Neuronal stem cell (in vitro differentiated cells): Measurements from ENCODE around the gene FRMD5.

Source experiments
- DNase-seq: peaks from one replicate; pipeline ENCODE4 v3.0.0-alpha.2; 2013; ENCODE audit warnings: low spot score
- H2AFZ ChIP-seq: one replicate; pipeline ENCODE4 v1.6.1; 2013; ENCODE audit warnings: mild to moderate bottlenecking, low read length, inconsistent platforms
- H2AK5ac ChIP-seq: 2 replicates; pipeline ENCODE4 v1.6.1; 2013; ENCODE audit warnings: low read depth, mild to moderate bottlenecking, inconsistent platforms, low read length, moderate library complexity, mixed read lengths
- H2BK120ac ChIP-seq: 2 replicates; pipeline ENCODE4 v1.6.1; 2013; ENCODE audit warnings: low read depth, mild to moderate bottlenecking, inconsistent platforms, low read length, moderate library complexity, mixed read lengths
- H2BK12ac ChIP-seq: one replicate; pipeline ENCODE4 v1.6.1; 2013; ENCODE audit warnings: low read length, inconsistent platforms
- H2BK15ac ChIP-seq: 2 replicates; pipeline ENCODE4 v1.6.1; 2013; ENCODE audit warnings: mild to moderate bottlenecking, low read length, inconsistent platforms, mixed read lengths
- H2BK5ac ChIP-seq: one replicate; pipeline ENCODE4 v1.6.1; 2013; ENCODE audit warnings: inconsistent platforms, mild to moderate bottlenecking, low read length, moderate library complexity
- H3K14ac ChIP-seq: one replicate; pipeline ENCODE4 v1.6.1; 2013; ENCODE audit warnings: low read length, inconsistent platforms
- H3K18ac ChIP-seq: 2 replicates; pipeline ENCODE4 v1.6.1; 2013; ENCODE audit warnings: low read length, inconsistent platforms
- H3K23ac ChIP-seq: 2 replicates; pipeline ENCODE4 v1.6.1; 2013; ENCODE audit warnings: low read depth, mild to moderate bottlenecking, mixed read lengths, low read length, inconsistent platforms; ENCODE audit not compliant: poor library complexity
- H3K27ac ChIP-seq: replicated peaks from 3 replicates; pipeline ENCODE4 v1.5.1; 2013; ENCODE audit warnings: low read length, inconsistent platforms
- H3K27me3 ChIP-seq, 3 experiments: 2 replicates each; pipeline ENCODE4 v1.6.1; 2013; ENCODE audit warnings: low read length in 3 of 3, mild to moderate bottlenecking in 2 of 3, inconsistent platforms in 1 of 3, low read depth in 1 of 3, mixed read lengths in 1 of 3, moderate library complexity in 1 of 3; ENCODE audit not compliant: control insufficient read depth in 3 of 3, insufficient read depth in 3 of 3
- H3K36me3 ChIP-seq, 2 donors: replicated peaks in 1 of 2; 2 replicates each; pipeline ENCODE4 v1.6.1; 2013; ENCODE audit warnings: low read length in 2 of 2; ENCODE audit not compliant: control insufficient read depth in 2 of 2, insufficient read depth in 2 of 2
- H3K4ac ChIP-seq: 2 replicates; pipeline ENCODE4 v1.6.1; 2013; ENCODE audit warnings: inconsistent platforms, mild to moderate bottlenecking, low read length, moderate library complexity
- H3K4me1 ChIP-seq, 2 donors: 1 replicate in 1 of 2; 2 replicates in 1 of 2; pipeline ENCODE4 v1.6.1; 2013; ENCODE audit warnings: low read length in 2 of 2, low read depth in 1 of 2; ENCODE audit not compliant: control insufficient read depth in 2 of 2, insufficient read depth in 1 of 2
- H3K4me2 ChIP-seq: one replicate; pipeline ENCODE4 v1.6.1; 2013; ENCODE audit warnings: mild to moderate bottlenecking, low read length, inconsistent platforms; ENCODE audit not compliant: insufficient read depth, poor library complexity, severe bottlenecking
- H3K4me3 ChIP-seq, 2 donors: 2 replicates each; pipeline ENCODE4 v1.5.1; 2013; ENCODE audit warnings: low read length in 2 of 2, mild to moderate bottlenecking in 2 of 2, inconsistent platforms in 1 of 2, moderate library complexity in 1 of 2
- H3K79me1 ChIP-seq: one replicate; pipeline ENCODE4 v1.6.1; 2013; ENCODE audit warnings: low read depth, mild to moderate bottlenecking, inconsistent platforms, low read length, moderate library complexity
- H3K9ac ChIP-seq: one replicate; pipeline ENCODE4 v1.6.1; 2013; ENCODE audit warnings: mild to moderate bottlenecking, low read depth, low read length, inconsistent platforms; ENCODE audit not compliant: poor library complexity
- H3K9me3 ChIP-seq, 2 donors: replicated peaks in 1 of 2; 2 replicates each; pipeline versions ENCODE3 to v1.6.1; 2013; ENCODE audit warnings: low read length in 2 of 2, mild to moderate bottlenecking in 2 of 2, inconsistent platforms in 1 of 2, low read depth in 1 of 2, mixed read lengths in 1 of 2, moderate library complexity in 1 of 2; ENCODE audit not compliant: control insufficient read depth in 2 of 2, insufficient read depth in 1 of 2
- H4K8ac ChIP-seq: one replicate; pipeline ENCODE4 v1.6.1; 2013; ENCODE audit warnings: low read depth, mild to moderate bottlenecking, inconsistent platforms, low read length, moderate library complexity
- H4K91ac ChIP-seq: one replicate; pipeline ENCODE4 v1.6.1; 2013; ENCODE audit warnings: low read length, low read depth, mild to moderate bottlenecking, inconsistent platforms; ENCODE audit not compliant: poor library complexity
- WGBS, 2 donors: extraction: QIAGEN DNeasy Blood & Tissue Kit; methylation state at CpG; one replicate each; pipeline ENCODE4 v1.1.7; 2013; ENCODE audit warnings: missing lambda C conversion rate in 2 of 2, mixed read lengths in 1 of 2; ENCODE audit not compliant: insufficient read length in 2 of 2, insufficient replicate concordance in 1 of 2; ENCODE audit errors: extremely low coverage in 2 of 2; 5-methylcytosine and 5-hydroxymethylcytosine counted together

The FRMD5 gene

DNA sequence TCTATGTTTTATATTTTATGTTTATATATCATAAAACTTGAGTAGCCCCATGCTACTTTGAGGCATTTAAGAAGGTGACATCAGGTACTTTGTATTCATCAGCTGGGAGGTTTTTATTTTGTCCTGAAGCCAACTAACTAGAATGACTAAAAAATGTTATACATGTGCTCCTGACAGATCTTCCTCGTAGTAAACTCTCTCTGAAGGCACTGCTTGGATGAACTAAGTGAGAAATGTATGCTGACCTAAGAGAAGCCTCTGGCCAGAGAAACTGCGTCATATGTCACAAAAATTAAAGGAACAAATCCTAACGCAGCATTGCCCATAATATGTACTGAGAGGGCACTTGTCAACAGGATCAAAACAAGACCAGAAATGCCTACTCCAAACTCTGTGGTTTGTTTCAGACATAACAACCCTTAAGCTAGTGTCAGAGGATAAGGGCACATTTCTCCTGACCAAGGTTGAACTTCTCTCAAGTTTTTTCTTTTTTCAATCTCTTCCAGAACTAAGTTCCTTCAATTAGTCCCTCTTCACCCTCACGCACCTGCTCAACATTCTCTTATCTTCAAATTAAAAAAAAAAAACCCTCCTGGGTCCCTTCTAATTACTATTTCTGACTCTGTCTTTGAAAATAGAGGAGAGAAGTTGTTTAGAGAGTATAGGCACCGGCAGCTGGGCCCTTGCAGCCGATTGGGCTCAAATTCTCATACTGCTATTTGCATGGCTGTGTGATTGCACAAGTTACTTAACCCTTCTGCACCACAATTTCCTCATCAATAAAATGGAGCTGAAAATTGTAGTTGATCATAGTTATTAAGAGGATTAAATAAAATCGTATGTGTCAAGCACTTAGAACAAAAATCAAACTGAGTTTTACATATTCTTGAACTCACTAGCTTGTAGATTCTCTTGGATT lies 159.0 kb downstream of the FRMD5 start:
- H3K36me3 ChIP-seq = no peaks in the 10 kb centered on the region
- no peak overlapping the region for H3K4me3 ChIP-seq
- H3K23ac ChIP-seq = no peak overlapping the region
- 100% methylated on average over 1 of the region's 7 CpGs; no CpG with 5 or more reads in 1 of the 2 donors for WGBS, 2 donors
- H3K9me3 ChIP-seq = no peaks in the 10 kb centered on the region
- H3K18ac ChIP-seq = no peak overlapping the region
- H4K91ac ChIP-seq = no peak overlapping the region
- no peak overlapping the region for H4K8ac ChIP-seq
- no peak overlapping the region for H2BK120ac ChIP-seq
- H3K9ac ChIP-seq = no peak overlapping the region
- H2AFZ ChIP-seq = no peak overlapping the region
- H2BK5ac ChIP-seq = no peak overlapping the region
- H2BK12ac ChIP-seq = no peak overlapping the region
- peaks cover 6 to 7% of the 10 kb centered on the region in 2 donors for H3K4me1 ChIP-seq
- DNase-seq = no peak
- peaks cover 0 to 4% (median 0%) of the 10 kb centered on the region in 3 experiments for H3K27me3 ChIP-seq
- no peak overlapping the region for H3K27ac ChIP-seq
- H3K4me2 ChIP-seq = no peak overlapping the region
- no peak overlapping the region for H2BK15ac ChIP-seq
- H3K14ac ChIP-seq = no peak overlapping the region
- no peak overlapping the region for H2AK5ac ChIP-seq
- peaks cover 2% of the 10 kb centered on the region for H3K79me1 ChIP-seq
- H3K4ac ChIP-seq = no peak overlapping the region

DNA sequence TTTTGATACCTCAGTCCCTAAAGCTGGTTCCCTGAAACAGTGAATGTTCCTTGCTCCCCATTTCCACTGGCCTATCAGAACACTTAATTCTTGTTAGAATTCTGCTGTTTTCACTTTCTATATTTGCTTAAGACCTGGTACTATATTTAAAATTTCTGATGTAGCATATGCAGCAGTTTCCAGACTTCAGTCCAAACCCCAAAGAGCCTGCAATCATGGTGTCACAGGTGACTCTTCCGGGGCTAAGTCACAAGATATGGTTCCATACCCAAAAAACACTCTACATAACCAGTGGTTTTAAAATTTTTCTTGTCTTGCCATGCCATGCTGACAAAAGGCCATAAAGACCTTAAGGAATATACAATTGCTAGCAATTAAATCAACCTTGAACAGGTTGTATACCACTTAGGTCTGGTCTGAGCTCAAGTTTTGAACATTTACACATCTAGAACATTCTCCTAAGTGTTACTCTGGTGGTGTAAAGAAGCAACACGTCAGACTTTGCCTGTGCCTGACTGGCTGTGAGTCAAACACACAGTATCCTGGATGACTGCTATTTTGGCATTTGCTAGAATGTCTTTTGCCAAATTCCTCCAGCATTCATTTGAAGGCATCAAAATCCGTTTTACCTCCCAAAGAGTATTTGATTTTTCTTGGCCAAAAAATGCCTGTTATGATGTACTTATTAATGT lies 160.0 kb downstream of the FRMD5 start:
- no peak for DNase-seq
- no peak overlapping the region for H2AFZ ChIP-seq
- H2BK12ac ChIP-seq = no peak overlapping the region
- H3K27me3 ChIP-seq = peaks cover 0 to 4% (median 0%) of the 10 kb centered on the region in 3 experiments
- no peak overlapping the region for H3K27ac ChIP-seq
- peaks cover 6 to 7% of the 10 kb centered on the region in 2 donors for H3K4me1 ChIP-seq
- H3K14ac ChIP-seq = no peak overlapping the region
- no peak overlapping the region for H2BK5ac ChIP-seq
- H3K4ac ChIP-seq = no peak overlapping the region
- H4K8ac ChIP-seq = no peak overlapping the region
- H2AK5ac ChIP-seq = no peak overlapping the region
- no peak overlapping the region for H3K23ac ChIP-seq
- no CpG with 5 or more reads among the region's 3 CpGs for WGBS, 2 donors
- no peak overlapping the region for H3K18ac ChIP-seq
- no peak overlapping the region for H3K4me2 ChIP-seq
- no peak overlapping the region for H3K9ac ChIP-seq
- H3K79me1 ChIP-seq = peaks cover 2% of the 10 kb centered on the region
- H3K9me3 ChIP-seq = no peaks in the 10 kb centered on the region
- no peak overlapping the region for H3K4me3 ChIP-seq
- H3K36me3 ChIP-seq = no peaks in the 10 kb centered on the region
- H4K91ac ChIP-seq = no peak overlapping the region
- no peak overlapping the region for H2BK120ac ChIP-seq
- no peak overlapping the region for H2BK15ac ChIP-seq

GRCh38 chr15:44034334-44034733 lies 160.7 kb downstream of the FRMD5 start:
- Histone ChIP-seq H3K27me3 (peaks cover 0 to 4% (median 0%) of the 10 kb centered on the region in 3 experiments), H3K79me1 (peaks cover 2% of the 10 kb centered on the region), H2BK120ac (no peak overlapping the region), H2BK5ac (no peak overlapping the region), H3K36me3 (no peaks in the 10 kb centered on the region), H3K14ac (no peak overlapping the region), H3K23ac (no peak overlapping the region), H4K8ac (no peak overlapping the region), H2AFZ (no peak overlapping the region), H3K27ac (no peak overlapping the region), H3K4me1 (peaks cover 5 to 7% of the 10 kb centered on the region in 2 donors), H2AK5ac (no peak overlapping the region), H3K18ac (no peak overlapping the region), H2BK15ac (no peak overlapping the region), H4K91ac (no peak overlapping the region), H3K4me2 (no peak overlapping the region), H2BK12ac (no peak overlapping the region), H3K4me3 (no peak overlapping the region), H3K9me3 (no peaks in the 10 kb centered on the region), H3K4ac (no peak overlapping the region), H3K9ac (no peak overlapping the region)
- no peak for DNase-seq
- WGBS, 2 donors = no CpG with 5 or more reads among the region's 2 CpGs

- Histone ChIP-seq H2BK5ac (no peak overlapping the region), H3K4me1 (peaks cover 3 to 4% of the 10 kb centered on the region in 2 donors), H3K18ac (no peak overlapping the region), H2AFZ (no peak overlapping the region), H3K27ac (no peak overlapping the region), H3K23ac (no peak overlapping the region), H2BK15ac (no peak overlapping the region), H3K14ac (no peak overlapping the region), H2BK120ac (no peak overlapping the region), H3K4ac (no peak overlapping the region), H3K36me3 (no peaks in the 10 kb centered on the region), H3K27me3 (peaks cover 0 to 4% (median 0%) of the 10 kb centered on the region in 3 experiments), H4K91ac (no peak overlapping the region), H3K4me3 (no peak overlapping the region), H3K9ac (no peak overlapping the region), H2AK5ac (no peak overlapping the region), H4K8ac (no peak overlapping the region), H3K4me2 (no peak overlapping the region), H3K79me1 (peaks cover 2% of the 10 kb centered on the region), H2BK12ac (no peak overlapping the region), H3K9me3 (no peaks in the 10 kb centered on the region)
- no CpG with 5 or more reads among the region's 1 CpG for WGBS, 2 donors
- DNase-seq = no peak
Measured at GRCh38 chr15:44033894-44034293, 161.2 kb downstream of the FRMD5 start.
